GM19452 (cell line): Measurements from ENCODE around the gene GMDS.

Source experiments
- ATAC-seq: cut with Tn5 transposase; IDR thresholded peaks from one replicate; pipeline ENCODE4 v1.9.1; 2021; ENCODE audit not compliant: unreplicated experiment

The GMDS gene

DNA sequence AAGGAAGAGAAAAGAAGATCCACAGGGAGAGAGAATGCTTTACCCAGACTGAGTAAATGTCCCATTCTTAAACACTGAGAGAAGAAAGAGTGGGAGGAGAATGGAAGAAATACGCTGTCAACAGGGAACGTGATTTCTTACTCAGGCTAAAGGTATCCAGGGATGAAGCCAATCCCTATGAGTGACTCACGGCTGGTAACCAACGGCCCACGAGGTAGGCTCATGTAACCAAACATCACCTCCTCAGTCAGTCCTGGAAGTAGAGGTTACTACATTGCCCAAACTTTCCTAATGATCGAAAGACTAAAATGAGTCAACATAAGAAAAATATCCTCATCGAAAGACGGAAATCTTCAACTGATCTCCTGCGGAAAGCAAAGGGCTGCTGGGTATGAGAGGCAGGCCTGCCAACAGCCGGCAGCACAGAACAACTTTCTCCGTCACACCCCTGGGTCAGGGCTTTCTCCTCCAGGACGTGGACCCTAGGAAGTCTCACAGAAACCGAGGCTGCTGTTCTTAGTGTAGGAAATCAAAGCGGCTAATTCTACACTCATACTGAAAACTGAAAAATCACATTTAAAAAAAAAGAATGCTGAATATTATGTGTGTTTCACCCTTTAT, 292.6 kb downstream of the GMDS start:
- ATAC-seq: no peak

DNA sequence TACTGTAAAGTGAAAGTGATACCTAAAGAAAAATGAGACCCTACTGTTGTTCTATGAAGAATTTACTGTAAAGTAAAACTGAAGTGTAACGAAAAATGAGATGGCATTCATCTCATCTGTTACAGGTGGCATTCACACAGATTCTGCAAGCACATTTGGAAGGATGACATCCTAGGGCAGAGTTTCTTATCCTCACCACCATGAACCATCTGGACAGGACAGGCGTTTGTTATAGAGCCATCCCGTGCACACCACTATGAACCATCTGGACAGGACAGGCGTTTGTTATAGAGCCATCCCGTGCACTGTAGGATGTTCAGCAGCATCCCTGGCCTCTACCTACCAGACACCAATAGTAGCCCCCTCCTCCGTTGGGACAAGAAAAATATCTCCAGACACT, 294.8 kb downstream of the GMDS start:
- ATAC-seq: no peak

DNA sequence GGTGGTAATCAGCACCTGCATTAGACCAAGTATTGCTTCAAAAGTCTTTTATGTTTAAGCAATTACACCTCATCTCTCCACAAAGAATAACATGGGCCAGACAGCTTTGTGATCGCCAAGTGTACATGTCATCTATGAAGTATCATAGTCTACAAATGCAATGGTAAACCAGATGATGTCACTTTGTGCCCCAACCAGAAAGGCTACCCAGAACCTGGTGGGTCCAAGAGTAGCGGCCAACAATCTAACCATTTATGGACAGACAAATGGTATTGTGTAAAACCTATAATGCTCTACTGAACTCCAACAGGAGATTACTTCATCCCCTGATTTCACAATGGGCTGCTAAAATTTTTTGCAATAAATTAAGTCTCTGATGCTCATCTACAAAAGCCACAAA, 295.9 kb downstream of the GMDS start:
- ATAC-seq: no peak

DNA sequence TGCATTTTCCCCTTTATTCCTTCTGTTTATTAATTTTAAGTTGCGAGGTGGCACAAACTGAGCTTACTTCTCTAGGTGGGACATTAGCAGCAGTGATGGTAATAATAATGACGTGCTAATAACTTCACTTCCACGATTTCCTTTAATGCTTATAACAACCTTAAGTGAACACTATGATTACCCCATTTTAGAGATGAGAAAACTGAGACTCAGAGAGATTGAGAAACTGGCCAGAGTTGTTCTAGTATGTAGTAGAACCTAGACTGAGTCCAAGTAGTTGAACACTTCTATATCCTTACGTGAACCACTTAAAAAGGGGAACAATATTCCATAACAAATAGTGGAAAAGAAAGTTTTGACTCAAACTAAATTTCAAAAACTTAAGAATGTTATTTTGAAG, 297.5 kb downstream of the GMDS start:
- no peak for ATAC-seq

DNA sequence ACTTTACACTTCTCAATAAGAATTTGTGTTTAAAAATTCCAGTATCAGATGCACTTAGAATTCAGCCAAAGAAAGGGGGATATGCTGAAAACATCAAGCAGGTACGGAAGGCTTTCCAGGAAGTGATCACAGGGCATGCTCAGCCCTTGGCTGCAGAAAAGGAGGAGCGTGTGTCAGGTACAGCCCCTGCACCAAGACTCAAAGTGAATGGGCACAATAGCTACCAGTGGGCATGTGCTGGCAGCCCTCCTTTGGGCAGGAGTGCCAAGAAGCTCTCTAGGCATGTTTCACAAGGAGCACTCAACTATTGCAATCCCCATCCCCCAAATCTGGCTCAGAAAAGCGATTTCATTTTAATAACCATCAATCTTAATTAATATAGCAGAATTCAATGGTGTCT, 298.8 kb downstream of the GMDS start:
- no peak for ATAC-seq

DNA sequence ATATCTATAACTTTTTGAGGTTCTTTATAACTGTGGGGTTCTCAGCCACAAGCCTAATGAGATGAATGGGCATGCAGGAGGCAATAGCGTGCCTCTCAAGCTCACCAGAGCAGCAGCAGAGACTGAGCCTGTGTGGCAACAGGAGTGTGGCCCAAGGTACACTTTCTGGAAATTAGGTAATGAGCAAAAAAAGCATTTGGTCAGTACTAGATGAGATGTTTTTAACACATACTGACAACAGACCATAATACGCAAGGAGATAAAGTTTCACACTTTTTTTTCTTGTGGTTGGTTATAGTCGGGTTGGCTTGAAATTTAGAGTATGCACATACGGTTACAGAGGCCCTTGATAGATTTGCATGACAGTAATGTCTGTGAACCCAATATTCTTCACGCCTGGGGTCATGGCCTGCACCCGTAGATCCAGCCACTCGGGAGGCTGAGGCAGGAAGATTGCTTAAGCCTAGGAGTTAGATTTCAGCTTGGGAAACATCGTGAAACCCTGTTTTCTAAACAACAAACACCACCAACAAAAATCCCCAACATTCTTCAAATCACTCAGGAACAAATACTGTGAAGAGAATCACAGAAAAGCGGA, 300.1 kb downstream of the GMDS start:
- ATAC-seq: no peak

DNA sequence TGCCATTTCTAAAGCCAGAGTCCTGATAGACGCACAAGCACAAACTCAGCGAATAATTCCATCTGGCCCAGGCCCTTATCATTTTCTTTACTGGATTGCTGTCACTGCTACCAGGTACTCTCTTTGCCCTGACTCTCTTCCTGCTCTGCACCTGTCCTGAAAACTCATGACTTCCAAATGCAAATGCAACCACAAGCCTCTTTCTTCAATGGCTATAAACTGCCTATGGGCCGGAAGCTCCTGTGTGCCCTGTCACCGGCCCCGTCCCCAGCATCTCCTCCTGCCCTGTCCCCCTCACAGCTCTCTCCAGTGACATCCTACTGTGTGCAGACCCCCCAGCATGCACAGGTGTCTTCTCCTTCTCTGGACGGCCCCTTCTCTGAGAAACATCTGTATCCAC, 302.6 kb downstream of the GMDS start:
- ATAC-seq: no peak

DNA sequence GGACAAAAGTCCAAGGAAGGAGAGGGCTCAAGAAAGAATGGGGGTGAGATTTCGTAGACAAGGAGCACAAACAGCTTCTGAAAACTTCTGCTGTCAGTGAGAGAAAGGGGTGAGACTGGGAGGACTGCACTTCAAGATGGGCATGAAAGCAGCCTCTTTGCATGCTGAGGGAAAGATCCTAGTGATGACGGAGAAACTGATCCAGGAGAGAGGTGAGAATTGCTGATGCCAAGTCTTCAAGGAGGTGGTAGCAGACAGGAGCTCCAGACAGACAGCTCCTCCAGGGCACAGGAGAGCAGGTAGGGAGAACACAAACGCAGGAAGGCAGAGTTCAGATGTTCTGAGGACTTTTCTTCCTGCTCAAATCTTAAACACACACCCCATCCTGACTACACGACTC, 303.9 kb downstream of the GMDS start:
- ATAC-seq: no peak

DNA sequence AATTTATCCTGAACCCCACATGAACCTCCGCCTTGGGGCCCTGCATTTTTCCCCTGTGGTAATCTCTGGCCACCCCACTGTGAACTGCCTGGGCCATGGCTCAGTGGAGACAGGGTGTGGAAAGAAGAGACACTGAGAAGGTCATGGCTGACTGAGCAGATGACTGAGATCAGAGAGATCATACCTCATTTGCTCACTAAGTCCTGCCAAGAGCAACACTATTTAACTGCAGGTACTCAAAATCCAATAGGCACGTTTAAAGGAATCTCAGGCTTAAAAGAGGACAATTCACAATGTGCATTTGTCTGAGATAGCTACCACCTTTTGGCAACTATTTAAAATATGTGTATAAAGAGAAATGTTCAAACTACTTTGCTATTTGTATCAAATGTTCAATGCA, 305.0 kb downstream of the GMDS start:
- no peak for ATAC-seq

DNA sequence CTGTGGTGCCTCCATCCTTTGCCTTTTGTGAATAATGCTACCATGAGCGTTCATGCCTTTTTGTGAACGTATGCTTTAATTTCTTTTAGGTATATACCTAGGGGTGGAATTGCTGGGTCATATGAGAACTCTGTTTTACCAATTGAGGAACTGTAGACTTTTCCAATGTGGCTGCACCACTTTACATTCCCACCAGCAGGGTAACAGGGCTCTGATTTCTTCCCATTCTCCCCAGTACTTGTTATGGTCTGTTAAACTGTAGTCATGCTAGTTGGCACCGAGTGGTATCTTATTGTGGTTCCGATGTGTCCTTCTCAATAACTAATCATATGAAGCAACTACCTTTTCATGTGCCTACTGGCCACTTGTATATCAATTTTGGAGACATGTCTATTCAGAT, 312.1 kb downstream of the GMDS start:
- ATAC-seq: no peak

DNA sequence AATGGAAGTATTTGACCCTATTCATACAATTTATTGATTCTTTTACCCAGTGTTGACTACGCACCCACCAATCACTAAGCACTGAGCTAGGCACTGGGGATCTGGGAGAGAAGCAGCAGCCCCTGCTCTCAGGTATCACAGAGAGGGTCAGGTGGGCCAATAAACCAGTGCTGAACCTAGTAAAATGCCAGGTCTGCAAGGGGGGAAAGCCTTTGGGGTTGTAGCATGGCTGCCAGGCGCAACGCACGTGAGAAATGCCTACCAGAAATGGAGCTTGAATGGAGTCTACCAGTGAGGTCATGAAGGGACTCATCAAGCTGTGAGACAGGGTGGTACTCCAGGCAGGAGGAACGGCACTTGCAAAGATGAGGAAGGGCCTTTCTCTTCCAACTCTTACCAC, 313.6 kb downstream of the GMDS start:
- no peak for ATAC-seq

DNA sequence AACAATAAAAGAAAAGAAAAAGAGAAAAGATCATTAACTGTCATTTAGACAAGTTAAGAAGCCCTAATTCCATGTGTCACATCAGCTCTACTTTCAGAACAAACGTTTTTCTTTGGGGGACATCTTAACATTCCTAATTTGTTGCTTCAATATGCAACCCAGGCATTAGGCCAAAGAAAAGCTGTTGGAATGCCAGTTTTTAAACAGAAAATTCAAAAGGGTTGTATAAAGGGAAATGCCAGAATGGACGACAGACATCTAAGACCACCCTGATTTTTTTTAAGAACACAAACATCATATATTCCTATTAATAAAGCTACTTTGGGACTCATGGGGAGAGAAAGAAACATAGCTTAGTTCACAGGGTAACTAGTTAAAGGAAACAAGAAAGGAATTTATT, 315.0 kb downstream of the GMDS start:
- ATAC-seq: no peak

DNA sequence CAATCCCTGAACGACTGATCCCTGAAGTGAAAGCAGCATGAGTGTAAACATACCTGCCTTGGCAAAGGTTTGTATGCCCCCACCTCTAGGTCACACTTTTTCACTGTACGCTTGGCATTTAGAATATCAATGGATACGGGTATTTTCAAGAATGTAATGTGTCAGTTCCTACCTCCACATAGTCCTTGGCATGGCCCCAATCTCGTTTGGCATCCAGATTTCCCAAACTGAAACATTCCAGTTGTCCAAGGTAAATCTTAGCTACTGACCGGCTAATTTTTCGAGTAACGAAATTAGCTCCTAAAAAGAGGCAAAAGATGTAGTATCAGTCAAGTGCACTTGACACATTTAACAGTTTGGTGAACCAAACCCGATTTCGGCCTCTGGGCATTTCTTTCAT, 315.5 kb downstream of the GMDS start:
- ATAC-seq: no peak

DNA sequence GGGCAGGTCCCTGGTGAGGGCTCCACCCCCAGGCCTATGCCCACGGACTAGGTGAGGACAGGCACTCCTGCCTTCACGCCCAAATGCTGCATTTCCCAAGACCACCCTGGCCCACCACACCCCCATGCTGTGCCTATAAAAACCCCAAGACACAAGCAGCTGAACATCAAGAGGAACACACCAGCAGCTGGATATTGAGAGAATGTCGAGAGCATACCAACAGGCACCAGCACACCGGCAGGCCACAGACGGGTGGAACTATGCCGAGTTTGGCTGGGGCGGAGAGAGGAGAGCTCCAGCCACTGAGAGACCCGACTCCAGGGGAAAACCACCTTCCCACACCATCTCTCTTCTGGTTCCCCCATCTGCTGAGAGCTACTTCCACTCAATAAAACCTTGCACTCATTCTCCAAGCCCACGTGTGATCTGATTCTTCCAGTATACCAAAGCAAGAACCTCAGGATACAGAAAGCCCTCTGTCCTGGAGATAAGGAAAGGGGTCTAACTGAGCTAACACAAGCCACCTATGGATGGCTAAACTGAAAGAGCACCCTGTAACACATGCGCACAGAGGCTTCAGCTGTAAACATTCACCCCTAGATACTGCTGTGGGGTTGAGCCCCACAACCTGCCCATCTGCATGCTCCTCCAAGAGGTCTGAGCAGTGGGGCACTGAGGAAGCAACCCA, 319.5 kb downstream of the GMDS start:
- ATAC-seq: no peak

DNA sequence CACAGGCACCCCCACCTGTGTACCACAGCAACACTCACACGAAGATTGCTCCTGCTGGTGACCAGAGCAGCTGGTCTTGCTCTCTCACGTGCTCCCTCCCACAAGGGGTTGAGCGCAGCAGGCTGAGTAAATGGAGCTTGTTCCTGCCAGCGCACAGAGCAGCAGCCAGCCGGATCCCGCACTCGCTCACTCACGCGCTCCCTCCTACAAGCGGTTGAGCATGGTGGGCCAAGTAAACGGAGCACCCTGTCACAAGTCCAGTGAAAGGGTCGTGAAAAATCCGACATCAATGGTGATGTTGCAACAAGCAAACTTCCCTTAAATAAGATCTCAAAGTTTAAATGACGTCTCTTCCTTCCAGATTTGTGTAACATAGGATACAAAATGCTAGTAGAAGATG, 322.0 kb downstream of the GMDS start:
- ATAC-seq: no peak

DNA sequence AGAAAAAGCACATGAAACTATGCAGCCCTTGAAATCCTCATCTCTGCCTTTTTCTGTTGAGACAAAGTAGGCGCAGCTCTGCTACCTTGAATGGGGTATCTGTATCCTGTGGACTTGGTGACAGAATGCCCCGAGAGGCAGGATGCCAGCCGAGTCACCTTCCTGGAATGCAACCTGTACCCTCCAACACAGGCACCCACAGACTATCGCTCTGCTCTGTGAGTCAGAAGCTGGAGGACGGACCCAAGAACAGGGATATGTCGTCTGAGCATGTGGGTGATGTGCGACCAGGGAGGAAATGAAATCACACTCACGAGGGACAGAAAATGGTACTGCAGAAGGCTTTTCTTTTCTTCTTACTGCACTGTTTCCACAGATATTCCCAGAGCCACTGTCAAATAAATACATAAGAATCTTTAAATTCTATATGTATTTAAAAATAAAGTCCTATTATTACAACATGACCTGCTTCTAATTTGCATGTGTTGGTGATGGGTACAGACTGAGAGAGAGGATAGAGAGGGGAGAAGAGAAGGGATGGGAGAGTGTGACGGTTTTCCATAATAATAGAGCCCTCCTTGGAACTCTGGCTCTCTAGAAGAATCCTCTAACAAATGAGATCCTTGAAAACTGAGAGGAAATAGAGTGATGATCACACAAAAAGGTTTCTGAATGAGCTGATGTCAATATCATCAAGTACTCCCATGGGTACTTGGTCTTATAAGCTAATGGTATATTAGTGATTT, 327.6 kb downstream of the GMDS start:
- no peak for ATAC-seq

DNA sequence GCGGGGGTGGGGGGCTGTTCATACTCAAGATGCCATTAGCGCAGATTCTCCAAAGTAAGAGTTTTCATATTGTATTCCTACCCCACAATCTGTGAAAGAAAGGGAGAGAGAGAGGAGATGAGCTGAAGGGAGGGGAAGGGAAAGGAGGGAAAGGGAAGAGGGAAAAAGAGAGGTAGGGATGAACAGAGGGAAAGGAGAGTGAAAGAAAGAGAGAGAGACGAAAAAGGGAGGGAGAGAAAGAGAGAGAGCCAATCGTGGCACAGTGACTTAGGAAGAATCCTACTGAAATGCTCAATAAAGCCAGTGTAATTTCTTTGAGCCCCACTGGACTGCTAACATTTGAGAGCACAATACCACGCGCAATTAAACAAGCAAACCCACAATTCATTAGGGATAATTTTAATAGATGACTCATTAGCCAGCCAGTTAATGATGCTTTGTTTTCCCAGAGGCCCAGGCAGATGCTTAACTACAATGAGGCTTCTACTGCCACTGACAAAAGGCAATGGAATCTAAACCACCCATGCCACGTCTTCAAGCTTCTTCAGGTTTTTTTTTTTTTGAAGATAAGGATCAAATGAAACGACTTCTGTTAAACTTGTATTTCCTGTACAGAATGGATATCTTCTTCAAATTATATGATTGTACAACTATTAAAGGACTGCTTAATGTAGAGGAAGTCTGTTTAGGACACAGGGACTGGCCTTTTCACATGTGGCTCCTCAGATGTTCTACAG, 328.9 kb downstream of the GMDS start:
- ATAC-seq: no peak

DNA sequence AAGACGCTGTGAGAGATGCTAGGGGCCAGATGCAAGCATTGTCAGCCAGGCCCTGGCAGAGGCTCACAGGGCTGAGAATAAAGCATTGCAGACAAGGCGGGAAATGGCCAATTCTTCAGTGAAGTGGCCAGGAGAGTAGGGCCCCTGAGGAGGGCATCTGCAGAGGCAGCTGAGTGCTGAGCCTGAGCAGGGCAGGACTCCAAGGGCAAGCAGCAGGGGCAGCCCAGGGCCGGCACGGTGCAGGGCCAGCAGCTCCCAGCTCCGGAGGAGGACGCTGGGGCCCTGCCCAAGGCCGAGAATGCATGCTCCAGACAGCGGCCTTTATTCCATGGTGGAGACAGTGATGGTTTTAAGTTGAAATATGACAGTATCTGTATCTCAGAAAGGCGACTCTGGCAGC, 330.2 kb downstream of the GMDS start:
- ATAC-seq: no peak

DNA sequence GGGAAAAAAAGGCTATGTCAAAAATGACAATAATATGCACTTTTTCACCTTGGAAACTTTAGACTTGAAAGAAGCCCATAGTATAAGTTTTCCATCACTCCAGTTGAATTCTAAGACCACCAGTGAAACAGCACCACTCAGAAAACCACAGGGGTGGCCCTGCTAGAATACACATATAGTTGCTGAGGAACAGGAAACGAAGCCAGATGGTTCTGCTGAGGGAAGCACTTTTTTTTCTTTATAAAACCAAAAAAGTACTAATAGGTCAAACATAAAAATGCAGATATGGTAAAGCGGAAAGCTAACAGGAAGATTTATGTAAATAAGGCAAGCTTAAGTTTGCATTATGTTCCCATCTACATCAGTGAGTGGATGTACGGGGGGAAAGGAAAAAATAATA, 331.8 kb downstream of the GMDS start:
- no peak for ATAC-seq

DNA sequence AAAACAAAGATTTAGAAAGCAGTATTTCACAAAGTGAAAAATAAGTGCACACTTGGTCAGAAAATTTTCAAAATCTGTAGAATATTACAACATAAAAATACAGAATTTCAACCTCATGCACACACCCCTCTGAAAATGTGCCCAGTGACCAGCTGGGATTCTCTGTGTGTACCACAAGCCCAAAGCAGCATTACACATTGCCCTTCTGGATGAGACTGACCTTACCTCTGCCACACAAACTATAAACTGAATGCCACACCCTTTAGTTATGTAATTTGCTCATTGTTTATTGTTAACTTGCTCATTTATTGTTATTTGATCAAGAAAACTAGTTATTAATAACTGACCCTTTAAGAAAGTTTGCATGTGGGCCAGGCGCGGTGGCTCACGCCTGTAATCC, 332.7 kb downstream of the GMDS start:
- ATAC-seq: no peak

DNA sequence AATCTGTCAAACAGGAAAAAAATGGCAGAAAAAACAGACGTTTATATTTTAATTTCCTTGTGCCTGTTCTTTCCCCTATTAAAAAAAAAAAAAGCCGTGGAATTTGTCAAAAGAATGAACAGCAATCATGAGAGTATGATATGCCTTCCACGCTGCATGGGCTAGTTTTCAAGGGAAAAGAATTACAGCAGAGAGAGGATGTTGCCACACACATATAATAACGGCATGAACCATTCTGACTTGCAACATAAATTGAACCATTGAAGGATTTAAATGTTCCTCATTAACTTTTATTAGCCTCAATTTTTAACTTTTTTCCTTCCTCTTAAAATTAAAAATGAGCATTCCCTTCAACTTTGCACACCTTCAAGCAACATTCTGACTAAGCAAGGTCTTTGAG, 333.9 kb downstream of the GMDS start:
- ATAC-seq: no peak
